ENCODE measurements around the gene TMEM238.
A peak's percentile ranks its signal among the peaks of the same experiment; 100 is the strongest.

Gene TMEM238

DNA sequence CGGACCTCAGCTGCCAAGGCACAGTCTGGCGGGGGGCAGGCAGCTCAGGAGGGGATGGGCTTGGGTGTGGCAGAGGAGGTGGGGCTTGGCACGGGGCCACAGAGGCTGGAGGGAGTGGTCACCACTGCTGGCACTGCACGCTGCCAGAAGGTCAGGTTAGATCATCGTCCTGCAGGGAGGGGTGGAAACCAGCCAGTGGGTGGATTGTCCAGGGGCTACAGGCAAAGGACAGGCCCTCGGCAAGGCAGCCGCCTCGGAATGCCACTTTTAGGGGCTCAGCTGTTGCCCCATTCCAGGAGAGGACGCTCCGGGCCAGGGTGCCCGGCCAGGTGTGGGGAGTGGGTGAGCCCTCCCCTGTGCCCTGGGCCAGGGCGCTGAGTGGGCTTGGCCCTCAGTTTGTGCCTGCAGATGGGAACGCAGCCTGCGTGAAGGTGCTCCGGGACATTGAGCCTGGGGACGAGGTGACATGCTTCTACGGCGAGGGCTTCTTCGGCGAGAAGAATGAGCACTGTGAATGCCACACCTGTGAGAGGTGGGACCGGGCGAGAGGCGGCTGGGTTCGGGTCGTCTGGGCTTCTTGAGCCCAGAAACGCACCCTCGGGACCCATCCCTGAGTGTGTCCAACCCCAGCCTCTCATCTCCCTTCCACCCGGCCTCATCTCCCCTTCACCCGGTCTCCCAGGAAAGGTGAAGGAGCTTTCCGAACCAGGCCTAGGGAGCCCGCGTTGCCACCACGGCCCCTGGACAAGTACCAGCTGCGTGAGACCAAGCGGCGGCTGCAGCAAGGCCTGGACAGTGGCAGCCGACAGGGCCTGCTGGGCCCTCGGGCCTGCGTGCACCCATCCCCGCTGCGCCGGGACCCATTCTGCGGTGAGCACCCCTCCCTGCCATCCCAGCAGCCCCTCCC, 38.0 kb downstream of the TMEM238 start:
- Histone ChIP-seq H3K36me3 (ENCODE audit: control insufficient read depth, insufficient read depth, low read length) (peaks cover 15% of the 10 kb centered on the region), H3K9me3 (ENCODE audit: control insufficient read depth, insufficient read depth, low read length) (no peaks in the 10 kb centered on the region), H3K4me1 (ENCODE audit: control insufficient read depth, insufficient read depth, low read length) (peaks cover 16% of the 10 kb centered on the region), H3K4me3 (ENCODE audit: low read length) (no peak overlapping the region), H3K27me3 (ENCODE audit: control insufficient read depth, insufficient read depth, low read length) (no peaks in the 10 kb centered on the region), H3K27ac (ENCODE audit: low read length) (no peak overlapping the region)
- no CpG with 5 or more reads among the region's 43 CpGs for WGBS (ENCODE audit: insufficient coverage, insufficient read length)
- no peak for DNase-seq (ENCODE audit: low read depth, low spot score)

DNA sequence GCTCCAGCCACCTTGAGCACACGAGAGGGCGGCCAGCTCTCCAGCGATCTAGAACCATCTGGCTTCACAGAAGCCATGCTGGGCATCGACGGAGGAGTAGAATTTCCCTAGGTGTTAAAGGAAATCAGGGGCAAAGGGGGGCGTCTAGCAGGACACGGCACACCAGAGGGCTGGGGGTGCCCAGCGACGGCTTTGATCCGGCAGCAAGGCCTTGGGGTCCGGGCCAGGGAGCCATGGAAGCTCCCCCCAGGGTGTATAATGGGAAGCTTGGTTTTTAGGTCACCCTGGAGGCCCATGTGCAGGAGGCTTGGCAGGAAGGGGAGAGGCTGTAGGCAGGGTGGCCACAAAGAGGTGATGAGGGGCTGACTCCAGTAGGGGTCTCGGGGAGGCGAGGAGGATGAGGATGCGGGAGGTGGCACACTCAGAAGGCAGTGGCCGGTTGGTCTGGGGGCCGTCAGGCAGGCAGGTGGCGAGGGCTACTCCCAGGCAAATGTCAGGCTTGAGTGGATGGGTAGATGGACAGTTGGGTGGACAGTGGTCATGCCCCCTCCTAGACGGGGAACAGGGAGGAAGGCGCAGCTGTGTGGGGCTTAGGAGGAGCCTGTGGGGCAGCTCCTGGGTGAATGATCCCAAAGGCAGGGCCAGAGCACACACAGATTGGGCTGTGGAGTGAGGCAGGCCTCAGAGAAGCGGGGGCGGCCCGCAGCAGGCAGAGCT, 38.8 kb downstream of the TMEM238 start:
- DNase-seq (ENCODE audit: low read depth, low spot score), result no peak
- Histone ChIP-seq H3K9me3 (ENCODE audit: control insufficient read depth, insufficient read depth, low read length) (no peaks in the 10 kb centered on the region), H3K36me3 (ENCODE audit: control insufficient read depth, insufficient read depth, low read length) (peaks cover 15% of the 10 kb centered on the region), H3K27ac (ENCODE audit: low read length) (no peak overlapping the region), H3K4me1 (ENCODE audit: control insufficient read depth, insufficient read depth, low read length) (peaks cover 12% of the 10 kb centered on the region), H3K27me3 (ENCODE audit: control insufficient read depth, insufficient read depth, low read length) (no peaks in the 10 kb centered on the region), H3K4me3 (ENCODE audit: low read length) (no peak overlapping the region)
- WGBS (ENCODE audit: insufficient coverage, insufficient read length), result no CpG with 5 or more reads among the region's 22 CpGs

DNA sequence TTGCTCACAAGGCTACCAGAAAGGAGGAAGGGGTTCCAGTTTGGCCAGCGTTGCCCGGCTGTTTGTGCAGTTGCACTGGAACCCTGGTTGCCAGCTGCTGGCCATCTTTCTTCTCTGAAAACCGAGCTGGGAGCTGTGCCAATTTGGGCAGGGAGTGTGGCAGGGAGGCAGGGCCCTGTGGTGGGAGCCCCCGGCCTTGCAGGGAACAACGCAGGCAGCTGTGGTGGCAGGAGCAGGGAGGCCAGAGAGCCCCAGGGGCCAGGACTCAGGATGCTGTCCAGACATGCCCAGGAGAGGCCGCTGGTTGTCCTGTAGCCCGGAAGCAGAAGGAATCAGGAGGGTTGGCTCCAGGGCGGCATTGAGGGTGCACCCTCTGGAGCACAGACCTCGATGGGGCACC, 39.6 kb downstream of the TMEM238 start:
- peaks cover 15% of the 10 kb centered on the region for H3K36me3 ChIP-seq (ENCODE audit: control insufficient read depth, insufficient read depth, low read length)
- DNase-seq (ENCODE audit: low read depth, low spot score), result no peak
- no peaks in the 10 kb centered on the region for H3K27me3 ChIP-seq (ENCODE audit: control insufficient read depth, insufficient read depth, low read length)
- no peak overlapping the region for H3K4me3 ChIP-seq (ENCODE audit: low read length)
- WGBS (ENCODE audit: insufficient coverage, insufficient read length), result no CpG with 5 or more reads among the region's 9 CpGs
- no peaks in the 10 kb centered on the region for H3K9me3 ChIP-seq (ENCODE audit: control insufficient read depth, insufficient read depth, low read length)
- H3K4me1 ChIP-seq (ENCODE audit: control insufficient read depth, insufficient read depth, low read length), result peaks cover 12% of the 10 kb centered on the region
- no peak overlapping the region for H3K27ac ChIP-seq (ENCODE audit: low read length)

DNA sequence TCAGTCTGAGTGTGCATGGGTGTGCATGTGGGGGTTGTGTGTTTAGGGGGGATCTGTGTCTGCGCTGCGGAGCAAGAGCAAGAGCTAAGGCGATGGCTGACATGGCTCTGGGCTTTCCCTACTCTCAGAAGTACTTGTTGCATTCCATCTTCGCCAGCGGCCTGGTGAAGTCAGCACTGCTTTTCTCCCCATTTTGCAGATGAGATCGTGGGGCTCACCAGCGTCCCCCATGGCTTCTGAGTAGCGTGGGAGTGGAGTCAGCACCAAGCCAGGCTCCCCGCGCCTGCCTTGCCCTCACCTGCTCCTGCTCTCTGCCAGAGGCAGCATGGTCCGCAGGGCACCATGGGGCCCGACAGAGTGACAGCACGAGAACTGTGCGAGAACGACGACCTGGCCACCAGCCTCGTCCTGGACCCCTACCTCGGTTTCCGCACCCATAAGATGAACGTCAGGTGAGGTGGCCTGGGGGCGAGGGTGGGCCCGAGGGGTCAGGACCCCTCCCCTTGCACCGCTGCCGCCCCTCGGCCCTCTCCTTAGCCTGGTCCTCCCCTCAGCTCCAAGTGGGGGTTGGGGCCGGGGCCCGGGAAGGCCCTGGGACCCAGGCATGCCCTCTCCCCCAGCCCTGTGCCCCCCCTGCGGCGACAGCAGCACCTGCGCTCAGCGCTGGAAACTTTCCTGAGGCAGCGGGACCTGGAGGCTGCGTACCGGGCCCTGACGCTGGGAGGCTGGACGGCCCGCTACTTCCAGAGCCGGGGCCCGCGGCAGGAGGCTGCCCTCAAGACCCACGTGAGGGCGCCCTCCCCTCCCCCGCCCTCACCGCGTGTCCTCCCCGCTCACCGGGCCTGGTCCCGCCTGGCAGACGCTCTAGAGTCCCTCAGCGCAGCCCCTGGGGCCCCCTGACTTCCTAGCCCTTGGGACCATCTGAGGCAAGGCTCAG, 42.2 kb downstream of the TMEM238 start:
- no peak overlapping the region; the same call in 1 of the 2 replicates for H3K4me3 ChIP-seq (ENCODE audit: low read length)
- H3K27ac ChIP-seq (ENCODE audit: low read length), result no peak overlapping the region
- no peaks in the 10 kb centered on the region for H3K9me3 ChIP-seq (ENCODE audit: control insufficient read depth, insufficient read depth, low read length)
- peaks cover 2% of the 10 kb centered on the region for H3K4me1 ChIP-seq (ENCODE audit: control insufficient read depth, insufficient read depth, low read length)
- no CpG with 5 or more reads among the region's 50 CpGs for WGBS (ENCODE audit: insufficient coverage, insufficient read length)
- H3K27me3 ChIP-seq (ENCODE audit: control insufficient read depth, insufficient read depth, low read length), result no peaks in the 10 kb centered on the region
- no peak for DNase-seq (ENCODE audit: low read depth, low spot score)
- peaks cover 9% of the 10 kb centered on the region for H3K36me3 ChIP-seq (ENCODE audit: control insufficient read depth, insufficient read depth, low read length)

DNA sequence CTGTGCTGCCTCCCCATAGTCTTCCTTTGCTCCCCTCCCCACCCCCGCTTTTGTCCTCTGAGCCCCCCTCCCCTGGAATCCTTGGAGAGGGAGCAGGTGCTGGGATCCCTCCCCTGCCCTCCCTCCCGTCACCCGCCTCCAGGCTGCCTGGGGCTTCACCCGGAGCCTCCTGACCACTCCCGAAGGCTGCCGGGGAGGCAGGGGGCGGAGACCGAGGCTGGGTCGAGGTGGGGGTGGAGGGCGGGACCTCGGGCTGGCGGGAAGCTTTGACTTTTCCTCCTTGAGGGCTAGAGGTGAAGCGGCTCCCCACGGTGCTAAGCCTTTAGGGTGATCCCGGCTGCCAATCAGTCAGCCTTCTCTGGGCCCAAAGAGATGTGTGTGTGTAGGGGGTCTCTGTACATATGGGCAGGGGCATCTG, 42.9 kb downstream of the TMEM238 start:
- no peak for DNase-seq (ENCODE audit: low read depth, low spot score)
- WGBS (ENCODE audit: insufficient coverage, insufficient read length), result no CpG with 5 or more reads among the region's 15 CpGs
- Histone ChIP-seq H3K9me3 (ENCODE audit: control insufficient read depth, insufficient read depth, low read length) (no peaks in the 10 kb centered on the region), H3K4me3 (ENCODE audit: low read length) (peak overlapping the region; percentile 64; the same call in 1 of the 2 replicates), H3K36me3 (ENCODE audit: control insufficient read depth, insufficient read depth, low read length) (peaks cover 8% of the 10 kb centered on the region), H3K27ac (ENCODE audit: low read length) (no peak overlapping the region), H3K4me1 (ENCODE audit: control insufficient read depth, insufficient read depth, low read length) (peaks cover 2% of the 10 kb centered on the region), H3K27me3 (ENCODE audit: control insufficient read depth, insufficient read depth, low read length) (no peaks in the 10 kb centered on the region)

DNA sequence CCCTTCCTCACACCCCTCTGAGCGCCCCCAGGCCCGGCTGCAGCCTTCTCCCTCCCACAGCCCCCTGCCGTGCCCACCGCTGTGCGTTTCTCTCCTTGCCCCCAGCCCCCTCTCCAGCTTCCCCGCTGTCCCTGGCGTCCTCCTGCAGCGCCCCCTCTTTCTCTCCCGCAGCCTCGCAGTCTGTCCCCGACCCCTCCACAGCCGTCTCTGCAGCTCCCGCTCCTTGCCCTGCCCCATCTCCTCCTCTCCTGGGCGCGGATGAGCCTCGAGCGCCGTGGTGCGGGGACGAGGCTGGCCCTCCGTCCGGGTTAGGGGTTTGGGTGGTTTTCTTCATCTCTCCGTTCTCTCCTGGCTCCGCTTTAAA, 43.3 kb downstream of the TMEM238 start:
- DNase-seq (ENCODE audit: low read depth, low spot score), result no peak
- no peak overlapping the region for H3K27ac ChIP-seq (ENCODE audit: low read length)

DNA sequence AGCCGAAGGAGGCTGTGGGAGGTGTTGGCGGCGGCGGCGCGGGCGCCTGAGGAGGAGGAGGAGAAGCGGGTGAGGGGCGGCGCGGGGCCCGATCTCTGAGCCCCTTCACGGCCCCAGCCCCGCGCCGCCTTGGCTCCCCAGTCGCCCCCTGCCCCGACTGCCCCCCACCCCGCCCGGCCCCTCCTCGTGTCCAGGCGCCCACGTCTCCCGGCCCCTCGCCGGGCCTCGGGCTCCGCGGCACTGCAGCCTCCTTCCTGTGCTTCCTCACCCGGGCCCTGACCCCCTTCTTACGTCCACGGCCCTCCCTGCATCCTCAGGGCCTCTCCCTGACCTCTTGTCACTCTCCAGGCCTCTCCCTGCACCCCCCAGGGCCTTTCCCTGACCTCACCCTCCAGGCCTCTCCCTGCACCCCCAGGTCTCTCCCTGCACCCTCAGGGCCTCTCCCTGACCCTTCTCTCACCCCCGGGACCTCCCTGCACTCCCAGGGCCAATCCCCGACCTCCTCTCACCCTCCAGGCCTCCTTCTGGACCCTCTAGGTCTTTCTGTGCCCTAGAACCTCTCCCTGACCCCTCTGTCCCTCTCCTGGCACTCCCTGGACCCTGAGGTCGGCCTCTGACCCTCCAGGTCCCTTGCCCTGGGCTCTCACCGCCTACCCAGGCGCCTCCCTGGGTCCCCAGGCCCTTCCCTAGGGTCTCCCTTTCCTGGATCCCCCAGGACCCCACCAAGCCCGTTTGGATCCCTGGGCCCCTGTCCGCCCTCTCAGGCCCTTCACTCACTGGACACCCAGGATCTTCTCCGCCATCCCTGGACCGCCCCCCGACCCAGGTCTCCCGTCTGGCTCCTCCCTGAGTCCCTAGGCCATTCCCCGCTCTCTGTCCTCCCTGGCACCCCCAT, 44.0 kb downstream of the TMEM238 start:
- no peaks in the 10 kb centered on the region for H3K27me3 ChIP-seq (ENCODE audit: control insufficient read depth, insufficient read depth, low read length)
- H3K4me3 ChIP-seq (ENCODE audit: low read length), result peak overlapping the region; percentile 64; the same call in 1 of the 2 replicates
- H3K4me1 ChIP-seq (ENCODE audit: control insufficient read depth, insufficient read depth, low read length), result peaks cover 2% of the 10 kb centered on the region
- H3K9me3 ChIP-seq (ENCODE audit: control insufficient read depth, insufficient read depth, low read length), result no peaks in the 10 kb centered on the region
- H3K36me3 ChIP-seq (ENCODE audit: control insufficient read depth, insufficient read depth, low read length), result peaks cover 8% of the 10 kb centered on the region
- no peak for DNase-seq (ENCODE audit: low read depth, low spot score)
- no peak overlapping the region for H3K27ac ChIP-seq (ENCODE audit: low read length)
- WGBS (ENCODE audit: insufficient coverage, insufficient read length), result no CpG with 5 or more reads among the region's 44 CpGs

More for the DNA sequence above, 43.3 kb downstream of the TMEM238 start:
- no CpG with 5 or more reads among the region's 24 CpGs for WGBS (ENCODE audit: insufficient coverage, insufficient read length)
- peak overlapping the region; percentile 64; the same call in 1 of the 2 replicates for H3K4me3 ChIP-seq (ENCODE audit: low read length)
- H3K9me3 ChIP-seq (ENCODE audit: control insufficient read depth, insufficient read depth, low read length), result no peaks in the 10 kb centered on the region
- H3K27me3 ChIP-seq (ENCODE audit: control insufficient read depth, insufficient read depth, low read length), result no peaks in the 10 kb centered on the region
- H3K4me1 ChIP-seq (ENCODE audit: control insufficient read depth, insufficient read depth, low read length), result peaks cover 2% of the 10 kb centered on the region
- H3K36me3 ChIP-seq (ENCODE audit: control insufficient read depth, insufficient read depth, low read length), result peaks cover 8% of the 10 kb centered on the region

DNA sequence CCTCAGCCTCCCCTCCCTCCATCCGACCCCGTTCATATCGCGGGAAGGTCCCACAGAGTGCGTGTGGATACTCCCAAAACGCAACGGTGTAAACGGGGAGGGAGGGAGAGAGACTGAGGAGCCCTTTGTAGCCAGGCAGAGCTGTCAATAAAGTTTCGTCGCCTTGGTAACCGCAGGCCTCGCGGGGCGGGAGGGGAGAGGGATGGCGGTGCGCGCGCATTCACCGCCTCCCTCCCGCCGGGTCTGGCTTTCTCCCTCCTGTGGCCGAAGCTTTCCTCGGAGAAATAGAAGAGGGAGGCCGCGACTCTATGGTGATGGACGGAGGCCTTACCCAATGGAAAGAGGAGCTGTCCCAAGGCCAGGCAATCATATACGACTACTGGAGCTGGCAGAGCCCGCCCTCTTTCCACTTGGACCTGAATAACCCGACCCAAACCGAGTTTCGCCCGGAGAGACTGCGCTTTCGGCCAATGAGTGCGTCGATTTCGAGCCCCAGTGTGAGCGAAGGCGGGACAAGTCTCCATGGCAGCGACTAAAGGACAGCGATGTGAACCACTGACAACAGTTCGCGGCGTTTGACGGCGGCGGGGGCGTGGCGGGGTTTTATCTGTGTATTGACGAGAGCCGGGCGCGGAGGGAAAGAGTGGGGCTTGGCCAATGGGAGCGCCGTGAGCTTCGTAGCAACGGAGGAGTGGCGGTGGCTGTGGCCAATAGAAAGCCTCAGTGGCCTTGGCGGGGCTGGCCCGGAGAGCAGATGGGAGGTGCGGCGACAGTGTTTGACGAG, 44.8 kb downstream of the TMEM238 start, which contains the start of gene KMT5C:
TSS of gene KMT5C (plus strand) at position 772 of the 784 bp plus-strand sequence. CDS start 2,061 bp downstream, outside the sequence.
- Histone ChIP-seq H3K4me1 (ENCODE audit: control insufficient read depth, insufficient read depth, low read length) (peaks cover 2% of the 10 kb centered on the region), H3K27ac (ENCODE audit: low read length) (no peak within 1 kb of the TSS), H3K4me3 (ENCODE audit: low read length) (peak within 1 kb of the TSS; percentile 64; the same call in 1 of the 2 replicates), H3K36me3 (ENCODE audit: control insufficient read depth, insufficient read depth, low read length) (peaks cover 8% of the 10 kb centered on the region), H3K9me3 (ENCODE audit: control insufficient read depth, insufficient read depth, low read length) (no peaks in the 10 kb centered on the region), H3K27me3 (ENCODE audit: control insufficient read depth, insufficient read depth, low read length) (no peaks in the 10 kb centered on the region)
- DNase-seq (ENCODE audit: low read depth, low spot score), result peak; percentile 100
- no CpG with 5 or more reads among the region's 63 CpGs for WGBS (ENCODE audit: insufficient coverage, insufficient read length)

DNA sequence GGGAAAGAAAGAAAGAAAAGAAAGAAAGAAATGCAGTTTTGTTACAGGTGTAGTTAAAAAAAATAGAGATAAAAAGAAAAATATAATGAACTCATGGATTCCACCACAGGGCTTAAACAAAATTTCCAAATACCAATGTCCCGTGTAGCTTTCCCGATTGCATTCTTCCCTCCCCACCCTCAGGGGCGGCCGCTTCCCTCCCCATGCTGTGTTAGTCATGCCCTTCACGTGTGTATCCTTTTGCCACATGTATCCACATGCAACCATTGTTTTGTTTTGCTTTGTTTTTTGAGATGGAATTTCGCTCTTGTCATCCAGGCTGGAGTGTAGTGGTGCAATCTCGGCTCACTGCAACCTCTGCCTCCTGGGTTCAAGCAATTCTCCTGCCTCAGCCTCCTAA, 48.0 kb downstream of the TMEM238 start:
- DNase-seq (ENCODE audit: low read depth, low spot score), result no peak
- WGBS (ENCODE audit: insufficient coverage, insufficient read length), result no CpG with 5 or more reads among the region's 7 CpGs

More for the DNA sequence above, 48.0 kb downstream of the TMEM238 start:
- H3K9me3 ChIP-seq (ENCODE audit: control insufficient read depth, insufficient read depth, low read length), result no peaks in the 10 kb centered on the region
- no peaks in the 10 kb centered on the region for H3K27me3 ChIP-seq (ENCODE audit: control insufficient read depth, insufficient read depth, low read length)
- no peak overlapping the region for H3K4me3 ChIP-seq (ENCODE audit: low read length)
- peaks cover 2% of the 10 kb centered on the region; the same call in 1 of the 2 replicates for H3K4me1 ChIP-seq (ENCODE audit: control insufficient read depth, insufficient read depth, low read length)
- no peaks in the 10 kb centered on the region for H3K36me3 ChIP-seq (ENCODE audit: control insufficient read depth, insufficient read depth, low read length)
- no peak overlapping the region for H3K27ac ChIP-seq (ENCODE audit: low read length)

Measured in iPS DF 6.9 (cell line).